BJ (cell line): ENCODE results near the gene CCL22. TPM values are rescaled to one million over a fixed set of nuclear protein-coding genes. Genes with fewer than 3 reads are reported as not detected.
"Not testable (repeated sequence)": the region's sequence is repeated elsewhere in the genome, so short reads cannot be mapped to it uniquely, and the experiment has no call there.

ENCODE experiments used
- CTCF ChIA-PET: fragments of 350-600 bp; formaldehyde crosslinking; extraction: SDS; loops from one replicate; lab custom pipeline; 2021; ENCODE audit warnings: antibody characterized with exemption, inconsistent platforms; lab: Yijun Ruan, JAX
- POLR2A ChIA-PET: fragments of 300-600 bp; sonication (Branson Sonifier 250); formaldehyde crosslinking; extraction: SDS; loops from one replicate; lab custom pipeline; 2021; ENCODE audit warnings: antibody characterized with exemption; lab: Charles Lee
- DNase-seq: peaks from one replicate; pipeline ENCODE4 v3.0.0-alpha.2; 2011; ENCODE audit warnings: low read depth
- H3K27me3 ChIP-seq: 2 replicates; pipeline ENCODE4 v1.6.0; 2011; ENCODE audit warnings: low read length; ENCODE audit not compliant: control insufficient read depth, insufficient read depth
- H3K36me3 ChIP-seq: 2 replicates; pipeline ENCODE4 v1.5.1; 2011; ENCODE audit warnings: low read length; ENCODE audit not compliant: control insufficient read depth, insufficient read depth
- H3K4me3 ChIP-seq: 2 replicates; pipeline ENCODE4 v1.5.1; 2011; ENCODE audit warnings: low read depth, mild to moderate bottlenecking, control low read depth, low read length
- polyA plus RNA-seq: library from polyadenylated mRNA; depleted of rRNA; stranded (reverse); fragments of >200 nt; gene quantifications from 2 replicates; pipeline ENCODE4 v1.2.3, GENCODE V29; 2011
- TF ChIP-seq, protein P1 (sequence below): IDR thresholded peaks from 2 replicates; pipeline ENCODE4 v1.5.1; 2011; ENCODE audit warnings: low read depth, mild to moderate bottlenecking, control low read depth, inconsistent platforms, low read length, moderate library complexity; ENCODE audit not compliant: insufficient read depth

Gene CCL22
- polyA plus RNA-seq, 1 experiment, result not detected

DNA sequence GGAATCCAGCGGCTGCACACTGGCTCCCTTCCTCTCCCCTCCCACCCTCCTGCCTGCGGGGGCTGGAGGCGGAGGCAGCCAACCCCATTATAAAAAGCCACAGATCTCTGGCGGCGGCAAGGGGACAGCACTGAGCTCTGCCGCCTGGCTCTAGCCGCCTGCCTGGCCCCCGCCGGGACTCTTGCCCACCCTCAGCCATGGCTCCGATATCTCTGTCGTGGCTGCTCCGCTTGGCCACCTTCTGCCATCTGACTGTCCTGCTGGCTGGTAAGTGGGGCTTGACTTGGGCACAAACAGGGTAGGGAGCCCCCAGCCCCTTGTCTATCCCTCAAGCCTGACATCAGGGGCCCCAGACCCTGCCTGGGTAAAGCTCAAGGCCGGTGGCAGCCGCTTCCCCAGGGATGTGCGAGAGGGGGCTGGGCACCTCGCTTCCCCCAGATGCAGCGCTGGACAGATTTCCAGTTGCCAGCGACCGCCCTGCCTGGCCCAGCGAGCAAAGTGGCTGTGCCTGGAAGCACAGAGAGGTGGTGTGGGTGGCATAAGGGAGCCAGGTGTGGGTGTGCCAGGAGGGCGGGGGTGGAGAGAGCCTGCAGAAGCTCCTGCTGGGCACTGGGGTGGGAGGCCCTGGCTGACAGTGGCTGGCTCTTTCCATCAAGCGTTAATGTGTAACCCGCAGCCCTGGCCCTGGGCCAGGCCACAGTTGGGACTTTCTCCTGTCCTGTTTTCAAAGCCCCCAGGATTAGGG lies 14.0 kb downstream of the CCL22 start, which contains the start of gene CX3CL1:
Gene CX3CL1, plus strand, starts transcription at position 119 of the 745 bp plus-strand sequence. Its CDS starts 79 bp downstream, at position 198.
- TF ChIP-seq, protein P1, sequence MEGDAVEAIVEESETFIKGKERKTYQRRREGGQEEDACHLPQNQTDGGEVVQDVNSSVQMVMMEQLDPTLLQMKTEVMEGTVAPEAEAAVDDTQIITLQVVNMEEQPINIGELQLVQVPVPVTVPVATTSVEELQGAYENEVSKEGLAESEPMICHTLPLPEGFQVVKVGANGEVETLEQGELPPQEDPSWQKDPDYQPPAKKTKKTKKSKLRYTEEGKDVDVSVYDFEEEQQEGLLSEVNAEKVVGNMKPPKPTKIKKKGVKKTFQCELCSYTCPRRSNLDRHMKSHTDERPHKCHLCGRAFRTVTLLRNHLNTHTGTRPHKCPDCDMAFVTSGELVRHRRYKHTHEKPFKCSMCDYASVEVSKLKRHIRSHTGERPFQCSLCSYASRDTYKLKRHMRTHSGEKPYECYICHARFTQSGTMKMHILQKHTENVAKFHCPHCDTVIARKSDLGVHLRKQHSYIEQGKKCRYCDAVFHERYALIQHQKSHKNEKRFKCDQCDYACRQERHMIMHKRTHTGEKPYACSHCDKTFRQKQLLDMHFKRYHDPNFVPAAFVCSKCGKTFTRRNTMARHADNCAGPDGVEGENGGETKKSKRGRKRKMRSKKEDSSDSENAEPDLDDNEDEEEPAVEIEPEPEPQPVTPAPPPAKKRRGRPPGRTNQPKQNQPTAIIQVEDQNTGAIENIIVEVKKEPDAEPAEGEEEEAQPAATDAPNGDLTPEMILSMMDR, result 0 out of 2 replicates have a peak, but pooled peaks have one; percentile 9
- CTCF ChIA-PET, result interaction anchor here (1.1 to 1.9 kb wide), 3 partner anchors 9 to 46 kb away, joined by 3 to 5 read pairs (median 4); no protein-coding TSS in a partner anchor
- no peak for DNase-seq
- no peak within 1 kb of the TSS for H3K4me3 ChIP-seq
- H3K36me3 ChIP-seq, result no peaks in the 10 kb centered on the region
- POLR2A ChIA-PET, result no interaction called here
- peaks cover 25% of the 10 kb centered on the region for H3K27me3 ChIP-seq

DNA sequence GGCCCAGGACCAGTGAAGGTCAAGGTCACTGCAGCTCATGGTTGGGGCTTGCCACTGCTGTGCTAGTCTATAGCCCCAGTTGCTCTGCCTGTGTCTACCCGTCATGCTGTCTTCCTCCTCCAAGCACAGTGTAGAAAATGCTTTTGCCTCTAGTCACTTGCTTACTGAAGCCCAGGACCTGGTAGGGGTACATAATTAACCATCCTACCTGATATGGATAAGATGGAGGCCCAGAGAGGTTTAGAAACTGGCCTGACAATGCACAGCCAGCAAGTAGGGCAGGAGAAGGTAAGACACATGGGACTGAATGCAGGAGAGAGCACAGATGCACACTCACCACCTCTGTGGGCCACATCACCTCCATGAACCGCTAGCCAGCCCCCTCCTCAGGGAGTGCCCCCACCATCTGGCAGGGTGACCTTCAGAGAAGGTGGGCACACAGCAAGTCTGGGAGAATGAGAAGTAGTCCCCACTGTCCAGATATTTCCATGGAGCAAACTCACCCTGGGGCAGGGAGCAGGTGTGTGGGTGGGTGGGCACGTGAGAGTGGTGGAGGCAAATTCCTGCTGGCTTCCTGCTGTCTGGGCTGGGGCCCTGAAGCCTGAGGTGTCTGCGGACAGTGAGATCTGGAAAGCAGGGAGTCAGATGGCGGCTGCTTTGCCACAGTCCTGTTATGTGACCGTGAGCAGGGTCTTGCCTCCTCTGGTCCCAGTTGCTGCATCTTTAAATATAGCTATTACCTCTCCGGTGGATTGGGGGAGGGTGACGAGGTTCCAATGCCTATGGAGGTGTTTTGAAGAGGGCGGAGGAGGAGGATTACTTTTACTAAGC lies 14.7 kb downstream of the CCL22 start:
- Histone ChIP-seq H3K4me3 (no peak overlapping the region), H3K36me3 (no peaks in the 10 kb centered on the region), H3K27me3 (peaks cover 25% of the 10 kb centered on the region)
- CTCF ChIA-PET, result interaction anchor here (1.0 to 1.9 kb wide), 4 partner anchors 8 to 50 kb away, joined by 3 to 5 read pairs (median 4); no protein-coding TSS in a partner anchor
- TF ChIP-seq, protein P1, result no peak
- no peak for DNase-seq
- POLR2A ChIA-PET, result no interaction called here

DNA sequence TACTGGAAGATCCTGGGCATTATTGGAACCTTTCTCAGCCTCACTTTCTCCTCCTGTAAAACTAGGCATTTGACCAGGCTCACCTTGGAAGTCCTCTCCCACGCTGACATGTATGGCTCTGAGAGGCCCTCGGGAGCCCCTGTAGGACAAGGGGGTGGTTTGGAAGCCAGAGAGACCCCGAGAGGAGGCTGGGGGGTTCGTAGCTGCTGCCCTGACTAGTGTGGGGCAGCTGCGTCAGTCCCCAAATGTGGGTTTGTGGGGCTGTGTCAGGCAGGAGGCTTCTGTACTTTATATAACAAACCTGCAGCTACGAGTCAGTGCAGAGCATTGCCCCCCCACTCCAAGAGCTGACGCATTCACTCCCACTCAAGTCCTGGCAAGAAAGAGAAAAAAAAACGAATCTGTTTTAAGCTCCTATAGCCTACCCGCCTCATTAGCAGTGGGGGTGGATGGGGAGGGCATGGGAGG lies 15.5 kb downstream of the CCL22 start:
- H3K4me3 ChIP-seq, result no peak overlapping the region
- no peak for DNase-seq
- TF ChIP-seq, protein P1, result no peak
- CTCF ChIA-PET, result interaction anchor here (1.0 kb wide), 1 partner anchor 49 kb away, joined by 3 read pairs; no protein-coding TSS in a partner anchor
- POLR2A ChIA-PET, result no interaction called here
- no peaks in the 10 kb centered on the region for H3K36me3 ChIP-seq
- H3K27me3 ChIP-seq, result peaks cover 25% of the 10 kb centered on the region

DNA sequence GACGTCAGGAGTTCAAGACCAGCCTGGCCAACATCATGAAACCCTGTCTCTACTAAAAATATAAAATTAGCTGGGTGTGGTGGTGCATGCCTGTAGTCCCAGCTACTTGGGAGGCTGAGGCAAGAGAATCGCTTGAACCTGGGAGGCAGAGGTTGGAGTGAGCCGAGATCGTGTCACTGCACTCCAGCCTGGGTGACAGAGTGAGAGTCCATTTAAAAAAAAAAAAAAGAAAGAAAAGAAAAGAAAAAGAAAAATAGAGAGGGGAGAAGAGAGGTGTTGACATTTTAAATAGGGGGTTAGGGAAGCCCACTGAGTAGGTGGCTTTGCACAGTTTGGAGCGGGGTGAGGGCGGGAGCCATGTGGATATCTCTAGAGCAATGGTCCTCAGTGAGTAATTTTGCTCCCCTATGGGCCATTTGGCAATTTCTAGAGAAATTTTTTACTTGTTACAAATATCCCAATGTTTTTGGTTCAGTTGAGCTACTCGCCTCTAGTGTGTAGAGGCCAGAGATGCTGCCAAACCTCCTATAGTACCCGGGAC lies 16.4 kb downstream of the CCL22 start:
- CTCF ChIA-PET, result interaction anchor here (1.6 kb wide), 1 partner anchor 43 kb away, joined by 7 read pairs; no protein-coding TSS in a partner anchor
- H3K36me3 ChIP-seq, DNase-seq, POLR2A ChIA-PET, H3K4me3 ChIP-seq: not testable (repeated sequence)
- H3K27me3 ChIP-seq, result peaks cover 21% of the 10 kb centered on the region

DNA sequence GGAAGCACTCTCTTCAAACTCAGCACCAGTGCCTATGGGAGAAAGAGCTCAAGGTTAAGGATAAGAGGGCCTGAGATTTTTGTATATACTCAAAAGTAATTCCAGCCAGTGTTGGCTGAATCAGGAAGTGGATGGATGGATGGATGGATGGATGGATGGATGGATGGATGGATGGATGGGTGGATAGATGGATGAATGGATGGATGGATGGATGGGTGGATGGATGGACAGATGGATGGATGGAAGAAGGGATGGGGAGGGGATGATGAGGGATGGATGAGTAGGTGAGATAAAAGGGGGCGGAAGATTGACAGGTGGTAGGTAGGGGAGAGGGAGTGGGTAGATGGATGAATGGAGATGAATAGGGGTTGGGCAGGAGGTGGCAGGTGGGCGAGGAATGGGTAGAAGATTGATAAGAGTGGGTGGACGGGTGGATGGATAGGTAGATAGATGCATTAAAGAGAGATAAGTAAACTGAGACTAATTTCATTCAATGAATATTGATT lies 17.8 kb downstream of the CCL22 start:
- Histone ChIP-seq H3K36me3 (no peaks in the 10 kb centered on the region), H3K27me3 (peaks cover 19% of the 10 kb centered on the region), H3K4me3 (no peak overlapping the region)
- ChIA-PET CTCF (interaction anchor here (1.6 to 1.7 kb wide), 2 partner anchors 41 to 77 kb away, joined by 5 to 7 read pairs; no protein-coding TSS in a partner anchor), POLR2A (no interaction called here)
- no peak for DNase-seq
- TF ChIP-seq, protein P1, result no peak
